PC-3 (cell line): ENCODE data around the gene LNX2. TPM values are rescaled to one million over a fixed set of nuclear protein-coding genes. Genes with fewer than 3 reads are reported as not detected.

ENCODE experiments used
- ATAC-seq: fragments of 200-7000 bp; cut with Tn5 transposase; 2 replicates; pipeline ENCODE4 v1.9.1; 2020; ENCODE audit warnings: mild to moderate bottlenecking, moderate library complexity
- BruUV-seq: library from RNA; stranded (reverse); fragments of 400-500 nt; replicated peaks from 2 replicates; lab custom pipeline; 2021; lab: Mats Ljungman, UMichigan
- CTCF ChIA-PET: fragments of 300-600 bp; sonication (Branson Sonifier 250); formaldehyde crosslinking; loops from one replicate; lab custom pipeline; 2022; ENCODE audit warnings: antibody characterized with exemption; lab: Charles Lee
- POLR2A ChIA-PET: fragments of 300-600 bp; sonication (Branson Sonifier 250); formaldehyde crosslinking; loops from one replicate; lab custom pipeline; 2022; ENCODE audit warnings: antibody characterized with exemption; ENCODE audit not compliant: unreplicated experiment; lab: Charles Lee
- DNase-seq: peaks from one replicate; pipeline ENCODE4 v3.0.0-alpha.2; 2015
- H2AFZ ChIP-seq: fragments of 300-600 bp; sonication (generic); 2 replicates; pipeline ENCODE4 v1.6.0; 2016; ENCODE audit warnings: antibody characterized with exemption, low read length
- H3F3A ChIP-seq: fragments of 300-600 bp; sonication (generic); one replicate; pipeline ENCODE4 v1.6.0; 2017; ENCODE audit warnings: antibody characterized with exemption, low read length, control low read depth, mild to moderate bottlenecking; ENCODE audit not compliant: unreplicated experiment
- H3K27ac ChIP-seq: fragments of 300-600 bp; sonication (generic); 2 replicates; pipeline ENCODE4 v1.5.1; 2016; ENCODE audit warnings: mild to moderate bottlenecking, low read length
- H3K27me3 ChIP-seq: fragments of 300-600 bp; sonication (generic); 2 replicates; pipeline ENCODE4 v1.6.1; 2016; ENCODE audit warnings: low read length, mixed read lengths
- H3K36me3 ChIP-seq: fragments of 300-600 bp; sonication (generic); 2 replicates; pipeline ENCODE4 v1.6.1; 2016; ENCODE audit warnings: low read depth, mixed run types, low read length, mixed read lengths
- H3K4me1 ChIP-seq: fragments of 300-600 bp; sonication (generic); 2 replicates; pipeline ENCODE4 v1.5.1; 2016; ENCODE audit warnings: low read length; ENCODE audit not compliant: insufficient read depth
- H3K4me2 ChIP-seq: fragments of 300-600 bp; sonication (generic); 2 replicates; pipeline ENCODE4 v1.6.0; 2016; ENCODE audit warnings: low read length
- H3K4me3 ChIP-seq: fragments of 300-600 bp; sonication (generic); 2 replicates; pipeline ENCODE4 v1.5.1; 2016; ENCODE audit warnings: mild to moderate bottlenecking, low read length, mixed read lengths
- H3K79me2 ChIP-seq: fragments of 300-600 bp; sonication (generic); 2 replicates; pipeline ENCODE4 v1.6.1; 2017; ENCODE audit warnings: low read length, mixed read lengths
- H3K9ac ChIP-seq: fragments of 300-600 bp; sonication (generic); 2 replicates; pipeline ENCODE4 v1.6.0; 2016; ENCODE audit warnings: mild to moderate bottlenecking, low read length
- H3K9me2 ChIP-seq: fragments of 300-600 bp; sonication (generic); replicated peaks from 2 replicates; pipeline ENCODE4 v1.6.1; 2016; ENCODE audit warnings: mixed run types, low read length, mixed read lengths
- H3K9me3 ChIP-seq: fragments of 300-600 bp; sonication (generic); 2 replicates; pipeline ENCODE4 v1.6.1; 2016; ENCODE audit warnings: low read length, mixed read lengths
- H4K20me1 ChIP-seq: fragments of 300-600 bp; sonication (generic); 2 replicates; pipeline ENCODE4 v1.6.1; 2016; ENCODE audit warnings: low read length, mixed read lengths
- EZH2 ChIP-seq: fragments of 300-600 bp; sonication (generic); IDR thresholded peaks from one replicate; pipeline ENCODE4 v1.6.1; 2017; ENCODE audit warnings: antibody characterized with exemption, mild to moderate bottlenecking, low read length; ENCODE audit not compliant: unreplicated experiment
- EZH2phosphoT487 ChIP-seq: fragments of 300-600 bp; sonication (generic); IDR thresholded peaks from 2 replicates; pipeline ENCODE4 v1.6.1; 2018; ENCODE audit warnings: mild to moderate bottlenecking, antibody characterized with exemption, low read length, borderline replicate concordance
- intact Hi-C: fragments of 100-400 bp; cut with micrococcal nuclease; formaldehyde crosslinking; loops from 2 replicates; pipeline ENCODE4 v1.9.0; 2023
- total RNA-seq: library from RNA; depleted of rRNA; stranded (reverse); fragments of >200 nt; gene quantifications from 2 replicates; pipeline ENCODE4 v1.2.3, GENCODE V29; 2014
- TF ChIP-seq, protein P1 (sequence below): fragments of 300-600 bp; sonication (generic); conservative IDR thresholded peaks from 2 replicates; pipeline ENCODE4 v1.5.1; 2017; ENCODE audit warnings: antibody characterized with exemption, low read depth, mild to moderate bottlenecking, low read length

Gene LNX2
- total RNA-seq, 1 experiment from 2014 or later: 6.0 TPM

DNA sequence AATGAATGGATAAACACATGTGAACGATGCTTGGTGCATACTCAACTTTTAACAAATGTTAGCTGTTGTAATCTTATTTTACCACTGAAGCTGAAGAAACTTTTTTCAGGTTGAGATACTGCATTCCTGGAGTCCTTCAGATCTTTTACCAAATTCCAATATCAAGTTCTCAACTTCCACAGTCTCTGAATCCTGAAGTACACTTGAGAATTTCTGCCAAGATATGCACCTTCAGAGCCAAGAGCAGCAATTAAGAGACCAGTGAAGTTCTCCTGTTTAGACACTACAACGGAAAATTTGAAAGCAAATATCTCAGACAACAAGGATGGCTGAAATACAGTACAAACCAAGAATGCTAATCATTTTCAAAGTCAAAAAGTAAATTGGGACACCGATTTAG, 85.3 kb downstream of the LNX2 start:
- Histone ChIP-seq H3K27ac (no peak overlapping the region), H4K20me1 (no peaks in the 10 kb centered on the region), H2AFZ (no peak overlapping the region), H3F3A (no peaks in the 10 kb centered on the region), H3K9me3 (no peaks in the 10 kb centered on the region), H3K9ac (no peak overlapping the region), H3K4me2 (no peak overlapping the region), H3K4me3 (no peak overlapping the region), H3K36me3 (no peaks in the 10 kb centered on the region), H3K9me2 (no peaks in the 10 kb centered on the region), H3K27me3 (no peaks in the 10 kb centered on the region), H3K79me2 (no peaks in the 10 kb centered on the region), H3K4me1 (no peaks in the 10 kb centered on the region)
- ATAC-seq (no peak), DNase-seq (no peak)
- TF ChIP-seq, protein P1, sequence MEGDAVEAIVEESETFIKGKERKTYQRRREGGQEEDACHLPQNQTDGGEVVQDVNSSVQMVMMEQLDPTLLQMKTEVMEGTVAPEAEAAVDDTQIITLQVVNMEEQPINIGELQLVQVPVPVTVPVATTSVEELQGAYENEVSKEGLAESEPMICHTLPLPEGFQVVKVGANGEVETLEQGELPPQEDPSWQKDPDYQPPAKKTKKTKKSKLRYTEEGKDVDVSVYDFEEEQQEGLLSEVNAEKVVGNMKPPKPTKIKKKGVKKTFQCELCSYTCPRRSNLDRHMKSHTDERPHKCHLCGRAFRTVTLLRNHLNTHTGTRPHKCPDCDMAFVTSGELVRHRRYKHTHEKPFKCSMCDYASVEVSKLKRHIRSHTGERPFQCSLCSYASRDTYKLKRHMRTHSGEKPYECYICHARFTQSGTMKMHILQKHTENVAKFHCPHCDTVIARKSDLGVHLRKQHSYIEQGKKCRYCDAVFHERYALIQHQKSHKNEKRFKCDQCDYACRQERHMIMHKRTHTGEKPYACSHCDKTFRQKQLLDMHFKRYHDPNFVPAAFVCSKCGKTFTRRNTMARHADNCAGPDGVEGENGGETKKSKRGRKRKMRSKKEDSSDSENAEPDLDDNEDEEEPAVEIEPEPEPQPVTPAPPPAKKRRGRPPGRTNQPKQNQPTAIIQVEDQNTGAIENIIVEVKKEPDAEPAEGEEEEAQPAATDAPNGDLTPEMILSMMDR: no peak
- TF ChIP-seq EZH2: no peak
- TF ChIP-seq EZH2phosphoT487: no peak
- POLR2A ChIA-PET: no interaction called here
- intact Hi-C loops: loop anchor here (5.0 kb wide), 2 partner anchors 82 to 447 kb away; no protein-coding TSS in a partner anchor
- BruUV-seq: no TSS peak
- CTCF ChIA-PET: no interaction called here

- no peaks in the 10 kb centered on the region for H3K36me3 ChIP-seq
- TF ChIP-seq, protein P1: no peak
- TF ChIP-seq EZH2phosphoT487 (no peak), EZH2 (no peak)
- no peaks in the 10 kb centered on the region for H3K27me3 ChIP-seq
- BruUV-seq: no TSS peak
- intact Hi-C loops: loop anchor here (5.0 kb wide), 2 partner anchors 83 to 448 kb away; no protein-coding TSS in a partner anchor
- no peaks in the 10 kb centered on the region for H3K79me2 ChIP-seq
- H3K4me1 ChIP-seq: no peaks in the 10 kb centered on the region
- no peak overlapping the region for H3K4me3 ChIP-seq
- ChIA-PET CTCF (interaction anchor here (0.6 to 1.9 kb wide), 5 partner anchors 110 to 292 kb away, joined by 3 to 12 read pairs (median 7); partner anchors contain the start of gene GTF3A), POLR2A (no interaction called here)
- H3F3A ChIP-seq: no peaks in the 10 kb centered on the region
- H2AFZ ChIP-seq: no peak overlapping the region
- H3K9me2 ChIP-seq: no peaks in the 10 kb centered on the region
- ATAC-seq (no peak), DNase-seq (no peak)
- no peak overlapping the region for H3K9ac ChIP-seq
- H3K4me2 ChIP-seq: no peak overlapping the region
- H3K27ac ChIP-seq: no peak overlapping the region
- no peaks in the 10 kb centered on the region for H4K20me1 ChIP-seq
- H3K9me3 ChIP-seq: no peaks in the 10 kb centered on the region
Measured at GRCh38 chr13:27534108-27534980, 86.0 kb downstream of the LNX2 start.
